Neuron (in vitro differentiated cells): Measurements from ENCODE around the gene CDK10.

Experiments
- H2AFZ ChIP-seq: one replicate; pipeline ENCODE4 v1.6.1; 2013; ENCODE audit warnings: low read depth, mild to moderate bottlenecking, inconsistent platforms, low read length, moderate library complexity
- H3K27me3 ChIP-seq: one replicate; pipeline ENCODE4 v1.6.1; 2013; ENCODE audit warnings: low read length; ENCODE audit not compliant: insufficient read depth
- H3K36me3 ChIP-seq: one replicate; pipeline ENCODE4 v1.6.1; 2013; ENCODE audit warnings: low read length; ENCODE audit not compliant: insufficient read depth
- H3K4me1 ChIP-seq: one replicate; pipeline ENCODE4 v1.6.1; 2013; ENCODE audit warnings: low read length; ENCODE audit not compliant: insufficient read depth
- H3K4me3 ChIP-seq: 2 replicates; pipeline ENCODE4 v1.5.1; 2013; ENCODE audit warnings: mild to moderate bottlenecking, low read length, moderate library complexity
- H3K9me3 ChIP-seq: one replicate; pipeline ENCODE4 v1.6.1; 2013; ENCODE audit warnings: low read length

CDK10 gene

GRCh38 chr16:89686520-89687091 is at the start of gene CDK10:
Gene CDK10 (plus strand): TSS chr16:89686689. CDS start chr16:89686711, 22 bp downstream.
- H3K36me3 ChIP-seq: peaks cover 37% of the 10 kb centered on the region
- H3K9me3 ChIP-seq: no peaks in the 10 kb centered on the region
- H3K27me3 ChIP-seq: no peaks in the 10 kb centered on the region
- H3K4me3 ChIP-seq: peak within 1 kb of the TSS; percentile 85
- H2AFZ ChIP-seq: peak within 1 kb of the TSS; percentile 75
- peaks cover 9% of the 10 kb centered on the region for H3K4me1 ChIP-seq

DNA sequence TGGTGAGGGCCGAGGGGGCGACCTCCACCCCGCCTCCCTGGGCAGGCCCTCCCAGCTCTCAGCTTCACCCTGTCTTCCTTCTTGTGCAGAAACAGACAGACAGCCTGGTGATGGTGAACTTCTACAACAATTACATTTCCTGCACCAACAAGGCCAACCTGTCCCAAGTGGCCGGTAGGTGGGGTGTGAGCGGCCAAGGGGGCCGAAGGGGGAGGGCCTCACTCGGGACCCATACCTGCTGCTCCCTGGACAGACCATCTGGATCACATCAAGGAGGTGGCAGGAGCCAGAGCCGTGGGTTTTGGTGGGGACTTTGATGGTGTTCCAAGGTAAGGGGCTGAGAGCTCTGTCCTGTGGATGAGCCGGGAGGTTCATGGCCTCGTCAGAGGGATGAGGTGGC is 49.1 kb upstream of the CDK10 start:
- Histone ChIP-seq H2AFZ (no peak overlapping the region), H3K4me1 (peaks cover 10% of the 10 kb centered on the region), H3K27me3 (peaks cover 13% of the 10 kb centered on the region), H3K4me3 (no peak overlapping the region), H3K9me3 (no peaks in the 10 kb centered on the region), H3K36me3 (no peaks in the 10 kb centered on the region)

- Histone ChIP-seq H3K9me3 (no peaks in the 10 kb centered on the region), H3K4me1 (peaks cover 10% of the 10 kb centered on the region), H3K4me3 (no peak overlapping the region), H2AFZ (no peak overlapping the region), H3K27me3 (peaks cover 10% of the 10 kb centered on the region), H3K36me3 (no peaks in the 10 kb centered on the region)
These were observed 48.0 kb upstream of the CDK10 start for GRCh38 chr16:89638455-89638854.

DNA sequence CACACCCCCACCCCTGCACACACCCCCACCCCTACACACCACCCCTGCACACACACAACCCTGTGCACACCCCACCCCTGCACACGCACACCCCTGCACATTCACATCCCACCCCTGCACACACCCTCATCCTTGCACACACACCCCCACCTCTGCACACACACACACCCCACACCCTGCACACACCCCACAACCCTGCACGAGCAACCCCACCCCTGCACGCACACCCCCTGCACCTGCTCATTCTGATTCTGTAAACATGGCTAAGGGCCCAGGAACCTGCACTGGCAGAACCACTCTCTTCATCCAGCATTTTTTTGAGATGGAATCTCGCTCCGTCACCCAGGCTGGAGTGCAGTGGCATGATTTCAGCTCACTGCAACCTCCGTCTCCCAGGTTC is 47.1 kb upstream of the CDK10 start:
- no peaks in the 10 kb centered on the region for H3K9me3 ChIP-seq
- no peak overlapping the region for H3K4me3 ChIP-seq
- H3K36me3 ChIP-seq: peaks cover 5% of the 10 kb centered on the region
- H3K4me1 ChIP-seq: peaks cover 10% of the 10 kb centered on the region
- no peak overlapping the region for H2AFZ ChIP-seq
- H3K27me3 ChIP-seq: peaks cover 8% of the 10 kb centered on the region

DNA sequence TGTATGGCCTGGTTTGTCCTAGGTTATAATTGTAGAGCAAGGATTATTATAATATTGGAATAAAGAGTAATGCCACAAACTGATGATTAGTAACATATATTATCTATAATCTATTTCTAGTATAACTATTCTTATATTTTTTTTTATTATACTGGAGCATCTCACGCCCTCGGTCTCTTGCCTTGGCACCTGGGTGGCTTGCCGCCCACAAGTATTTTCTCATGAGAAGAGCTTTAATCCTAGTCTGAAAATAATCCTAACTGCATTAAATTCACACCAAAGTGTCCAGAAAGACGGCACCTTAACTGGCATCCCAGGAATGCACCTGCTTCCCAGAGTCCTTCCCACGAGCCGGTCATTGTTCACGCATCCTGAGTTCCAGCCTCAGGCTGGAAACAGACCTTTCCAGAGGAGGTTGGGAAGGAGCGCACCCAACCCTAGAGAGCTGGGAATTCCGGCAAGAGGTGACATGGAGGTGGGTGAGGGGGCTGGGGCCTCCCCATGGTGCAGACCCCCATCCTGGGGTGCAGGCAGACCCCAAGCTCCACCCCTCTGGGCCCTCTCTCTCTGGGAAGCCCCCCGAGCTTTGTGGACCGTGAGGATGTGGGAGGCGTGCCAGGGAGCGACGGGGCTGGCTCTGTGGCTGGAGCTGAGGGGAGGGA is 44.9 kb upstream of the CDK10 start:
- no peaks in the 10 kb centered on the region for H3K9me3 ChIP-seq
- no peaks in the 10 kb centered on the region for H3K27me3 ChIP-seq
- H3K4me1 ChIP-seq: peaks cover 10% of the 10 kb centered on the region
- H3K4me3 ChIP-seq: no peak overlapping the region
- H3K36me3 ChIP-seq: peaks cover 27% of the 10 kb centered on the region
- no peak overlapping the region for H2AFZ ChIP-seq

DNA sequence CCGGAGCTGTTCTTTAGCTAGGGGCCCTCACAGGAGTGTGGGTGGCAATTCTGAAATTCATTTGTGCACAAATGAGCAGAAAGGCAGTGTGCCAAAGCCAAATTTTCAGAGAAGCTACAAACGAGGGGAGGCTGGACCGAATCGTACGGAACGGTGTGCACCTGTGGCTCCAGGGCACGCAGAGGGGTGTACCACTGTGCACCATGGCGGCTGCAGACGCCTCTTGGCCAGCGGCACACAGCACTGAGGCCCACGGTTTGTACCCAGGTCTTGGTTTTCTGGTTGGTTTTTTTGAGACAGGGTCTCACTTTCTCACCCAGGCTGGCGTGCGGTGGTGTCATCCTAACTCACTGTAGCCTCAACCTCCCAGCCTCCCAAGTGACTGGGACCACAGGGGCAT is 43.9 kb upstream of the CDK10 start:
- Histone ChIP-seq H3K9me3 (no peaks in the 10 kb centered on the region), H3K27me3 (no peaks in the 10 kb centered on the region)

DNA sequence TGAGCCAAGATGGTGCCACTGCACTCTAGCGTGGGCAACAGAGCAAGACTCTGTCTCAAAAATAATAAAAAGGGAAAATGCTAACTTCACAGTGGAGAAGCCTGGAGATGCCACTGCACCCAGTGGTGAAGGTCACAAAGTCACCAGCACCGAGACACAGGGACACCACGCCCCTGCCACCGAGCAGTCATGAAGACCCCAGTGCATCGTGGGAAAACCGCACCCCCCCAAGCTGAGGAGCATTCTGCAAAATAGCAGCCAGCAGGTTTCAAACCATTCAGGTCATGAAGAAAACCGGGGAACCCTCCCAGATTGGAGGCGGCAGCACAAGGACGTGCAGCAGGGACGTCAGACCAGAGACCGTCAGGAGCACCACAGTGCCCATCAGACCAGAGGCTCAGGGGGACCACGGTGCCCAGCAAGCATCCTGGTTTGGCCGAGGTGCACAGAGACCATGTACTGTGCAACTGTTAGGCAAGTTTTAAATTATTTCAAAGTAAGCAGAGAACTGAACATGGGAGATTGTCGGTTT is 42.7 kb upstream of the CDK10 start:
- Histone ChIP-seq H3K4me3 (no peak overlapping the region), H2AFZ (no peak overlapping the region), H3K4me1 (peaks cover 10% of the 10 kb centered on the region), H3K27me3 (no peaks in the 10 kb centered on the region), H3K9me3 (no peaks in the 10 kb centered on the region), H3K36me3 (peaks cover 37% of the 10 kb centered on the region)

More for the DNA sequence above, 43.9 kb upstream of the CDK10 start:
- peaks cover 33% of the 10 kb centered on the region for H3K36me3 ChIP-seq
- no peak overlapping the region for H2AFZ ChIP-seq
- peaks cover 10% of the 10 kb centered on the region for H3K4me1 ChIP-seq
- no peak overlapping the region for H3K4me3 ChIP-seq

DNA sequence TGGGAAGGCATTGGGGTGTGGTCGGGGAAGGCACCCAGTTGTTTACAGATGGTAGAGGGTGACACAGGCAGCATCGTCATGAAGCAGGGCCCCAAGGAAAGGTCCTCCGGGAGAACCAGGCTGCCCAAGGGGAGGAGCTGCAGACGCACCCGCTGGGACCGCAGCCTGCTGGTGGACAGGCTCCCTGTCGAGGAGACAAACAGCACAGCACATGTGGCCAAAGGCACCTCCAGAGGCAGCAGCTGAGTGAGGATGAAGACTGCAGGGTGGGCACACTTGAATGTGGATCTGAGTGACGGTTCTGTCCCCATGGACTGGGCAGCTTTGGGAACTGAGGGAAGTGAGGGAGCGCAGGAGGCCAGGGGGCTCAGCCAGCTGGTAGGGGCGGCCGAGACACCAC is 41.4 kb upstream of the CDK10 start:
- Histone ChIP-seq H3K4me3 (no peak overlapping the region), H2AFZ (no peak overlapping the region), H3K4me1 (peaks cover 9% of the 10 kb centered on the region), H3K9me3 (no peaks in the 10 kb centered on the region), H3K36me3 (peaks cover 46% of the 10 kb centered on the region), H3K27me3 (no peaks in the 10 kb centered on the region)

DNA sequence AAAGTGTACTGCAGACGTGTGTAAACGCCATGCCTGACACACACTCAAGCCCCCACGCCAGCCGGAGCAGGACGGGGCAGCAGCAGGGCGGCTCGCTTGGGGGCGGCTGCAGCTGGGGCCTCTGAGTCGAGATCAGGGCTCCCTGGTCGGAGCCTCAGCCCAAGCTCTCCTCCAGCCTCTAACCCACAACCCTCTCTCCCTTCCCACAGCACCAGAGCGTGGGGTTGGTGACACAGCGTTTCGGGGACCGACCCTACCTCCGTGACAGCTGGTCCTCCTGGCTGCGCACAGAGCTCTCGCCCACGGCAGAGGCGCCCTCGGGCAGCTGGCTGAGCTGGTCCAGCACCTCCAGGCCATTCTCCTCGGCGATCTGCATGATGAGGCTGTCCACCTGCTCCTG is 40.2 kb upstream of the CDK10 start:
- H3K4me1 ChIP-seq: no peaks in the 10 kb centered on the region
- H3K4me3 ChIP-seq: no peak overlapping the region
- H3K27me3 ChIP-seq: no peaks in the 10 kb centered on the region
- no peaks in the 10 kb centered on the region for H3K9me3 ChIP-seq
- H3K36me3 ChIP-seq: peaks cover 51% of the 10 kb centered on the region
- no peak overlapping the region for H2AFZ ChIP-seq

- no peaks in the 10 kb centered on the region for H3K27me3 ChIP-seq
- peaks cover 58% of the 10 kb centered on the region for H3K36me3 ChIP-seq
- H3K9me3 ChIP-seq: no peaks in the 10 kb centered on the region
- no peak overlapping the region for H3K4me3 ChIP-seq
- no peaks in the 10 kb centered on the region for H3K4me1 ChIP-seq
- H2AFZ ChIP-seq: no peak overlapping the region
These were observed 39.6 kb upstream of the CDK10 start for GRCh38 chr16:89646906-89647305.

GRCh38 chr16:89651584-89651983 is 34.9 kb upstream of the CDK10 start:
- peaks cover 4% of the 10 kb centered on the region for H3K4me1 ChIP-seq
- no peak overlapping the region for H3K4me3 ChIP-seq
- H3K27me3 ChIP-seq: no peaks in the 10 kb centered on the region
- no peak overlapping the region for H2AFZ ChIP-seq
- no peaks in the 10 kb centered on the region for H3K9me3 ChIP-seq
- peaks cover 45% of the 10 kb centered on the region for H3K36me3 ChIP-seq

DNA sequence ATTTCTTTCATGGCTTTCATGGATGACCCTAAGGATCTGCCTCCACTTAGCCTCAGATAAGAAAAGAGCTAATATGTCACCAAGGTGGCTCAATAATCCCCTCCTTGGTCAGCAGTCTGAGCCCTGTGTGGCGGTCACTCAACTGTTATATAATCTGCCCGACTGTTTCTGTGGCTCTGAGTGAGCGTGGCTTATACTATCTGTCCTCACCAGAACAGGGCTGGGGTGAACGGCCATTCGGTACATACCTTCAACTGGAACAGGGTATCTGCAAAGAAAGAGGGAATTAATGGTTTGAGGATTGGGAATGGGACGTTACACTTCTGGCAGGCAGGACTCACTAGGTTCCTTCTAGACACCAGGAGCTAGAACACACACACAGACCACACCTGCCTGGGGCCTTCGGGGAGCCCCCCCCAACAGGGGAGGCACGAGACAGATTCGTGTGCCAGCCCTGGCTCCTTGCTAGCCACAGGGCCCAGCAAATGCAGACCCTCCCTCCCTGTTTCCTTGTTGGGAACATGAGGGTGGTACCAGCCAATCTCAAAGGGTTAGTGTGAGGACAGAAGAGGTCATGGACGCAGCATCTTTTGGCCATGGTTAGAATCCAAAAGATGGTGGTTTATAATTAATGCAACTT is 32.7 kb upstream of the CDK10 start:
- Histone ChIP-seq H3K4me3 (no peak overlapping the region), H3K9me3 (no peaks in the 10 kb centered on the region), H3K36me3 (peaks cover 35% of the 10 kb centered on the region), H3K27me3 (no peaks in the 10 kb centered on the region), H3K4me1 (peaks cover 8% of the 10 kb centered on the region), H2AFZ (no peak overlapping the region)

GRCh38 chr16:89655062-89655643 is 31.3 kb upstream of the CDK10 start:
- no peaks in the 10 kb centered on the region for H3K27me3 ChIP-seq
- H2AFZ ChIP-seq: no peak overlapping the region
- H3K9me3 ChIP-seq: no peaks in the 10 kb centered on the region
- peaks cover 32% of the 10 kb centered on the region for H3K36me3 ChIP-seq
- no peak overlapping the region for H3K4me3 ChIP-seq
- H3K4me1 ChIP-seq: peaks cover 13% of the 10 kb centered on the region
